Measurements from ENCODE around the gene DPM2.

Gene DPM2

DNA sequence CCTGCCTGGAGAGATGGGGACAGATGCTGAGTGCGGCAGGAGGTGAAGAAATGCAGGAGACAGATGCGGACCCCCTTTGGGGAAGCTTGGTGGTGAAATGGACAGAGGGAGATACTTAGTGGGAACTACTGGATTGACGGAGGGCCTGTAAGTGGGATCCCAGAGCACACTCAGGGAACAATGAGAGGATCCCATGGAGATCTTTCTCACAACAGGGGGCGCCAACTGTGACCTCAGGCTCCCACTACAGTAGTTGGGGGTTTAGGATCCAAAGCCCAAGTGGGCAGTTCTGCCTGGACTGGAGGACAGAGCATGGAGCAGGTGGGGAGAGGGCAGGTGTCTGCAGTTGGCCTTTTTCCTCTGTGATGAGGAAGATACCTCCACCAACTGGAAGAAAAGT lies 3.4 kb downstream of the DPM2 start:
- no peak for DNase-seq

DNA sequence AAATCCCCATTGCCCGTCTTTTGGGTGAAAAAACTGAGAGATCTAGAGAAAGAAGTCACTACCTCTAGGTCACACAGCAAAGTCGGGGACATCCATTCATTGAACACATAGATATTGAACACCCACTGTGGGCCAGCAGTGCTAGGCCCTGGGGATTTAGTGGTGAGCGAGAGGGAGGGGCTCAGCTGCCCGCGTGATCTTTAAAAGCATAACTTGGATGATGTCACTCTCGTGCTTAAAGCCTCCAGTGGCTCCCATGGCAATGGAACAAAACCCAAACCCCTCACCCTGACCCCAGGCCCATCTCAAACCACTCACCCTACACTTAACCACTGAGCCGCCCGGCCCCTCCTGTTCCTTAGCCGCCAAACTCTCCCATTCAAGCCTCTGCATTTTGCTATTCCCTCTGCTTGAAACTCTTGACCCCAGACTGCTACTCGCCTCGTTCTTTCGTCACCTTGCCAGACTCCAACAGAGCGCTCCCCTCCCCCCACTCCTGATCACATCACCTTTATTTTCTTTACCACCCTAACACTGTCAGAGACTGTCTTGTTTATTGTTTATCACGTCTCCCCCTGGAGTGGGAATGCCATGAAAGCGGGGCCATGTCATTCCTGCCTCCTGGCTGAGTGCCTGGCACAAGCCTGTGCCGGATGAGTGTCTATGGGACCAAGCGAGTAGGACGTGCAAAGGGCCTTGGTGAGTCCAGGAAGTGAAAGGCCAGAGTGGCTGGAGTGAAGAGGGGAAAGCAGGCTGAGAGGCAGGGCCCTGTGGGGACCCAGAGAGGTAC lies 6.4 kb downstream of the DPM2 start:
- no peak for DNase-seq

DNA sequence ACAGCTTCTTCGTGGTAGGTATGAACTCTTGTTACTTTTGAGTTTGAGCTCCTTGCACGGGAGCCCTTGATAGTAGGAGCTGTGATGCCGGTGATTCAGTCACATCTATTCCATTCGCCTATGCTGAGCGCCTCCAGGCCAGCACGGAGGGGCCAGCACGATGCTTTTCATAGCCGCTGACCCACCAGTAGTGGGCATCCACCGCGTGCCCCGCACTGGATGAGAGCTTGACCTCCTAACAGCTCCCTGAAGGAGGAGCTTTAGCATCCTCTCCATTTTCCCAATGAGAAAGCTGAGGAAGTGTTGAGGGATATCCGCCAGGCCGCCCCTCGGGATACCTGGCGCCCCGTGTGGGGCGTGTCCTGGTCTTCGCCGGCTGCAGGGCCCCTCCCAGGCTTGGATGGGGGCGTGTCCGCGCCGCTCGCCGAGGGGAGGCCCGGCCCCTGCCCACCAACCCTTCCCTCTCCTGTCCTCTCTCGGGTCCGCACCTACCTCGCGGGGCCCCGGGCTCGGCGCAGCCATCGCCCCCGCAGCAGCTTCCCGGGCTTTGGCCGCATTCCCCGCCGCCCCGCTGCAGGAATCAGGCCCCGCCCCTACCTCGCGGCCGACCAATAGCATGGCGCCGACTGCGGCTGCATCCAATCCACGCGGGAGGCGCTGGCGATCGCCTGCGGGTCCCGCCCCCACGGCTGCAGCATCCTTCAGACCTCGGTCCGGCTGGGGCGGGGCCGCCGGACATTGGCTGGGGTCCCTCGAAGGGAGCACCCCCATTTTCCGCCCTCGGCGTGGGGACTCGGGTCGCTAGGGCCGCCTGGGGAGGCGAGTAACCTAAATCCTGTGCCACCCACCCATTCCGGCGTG lies 7.2 kb downstream of the DPM2 start, which contains the start of gene PIP5KL1:
Gene PIP5KL1 (minus strand): TSS at position 547 of the 861 bp plus-strand sequence. CDS start 25 bp downstream, at position 522.
- peak in 1 of 2 experiments; percentile 10 for DNase-seq

DNA sequence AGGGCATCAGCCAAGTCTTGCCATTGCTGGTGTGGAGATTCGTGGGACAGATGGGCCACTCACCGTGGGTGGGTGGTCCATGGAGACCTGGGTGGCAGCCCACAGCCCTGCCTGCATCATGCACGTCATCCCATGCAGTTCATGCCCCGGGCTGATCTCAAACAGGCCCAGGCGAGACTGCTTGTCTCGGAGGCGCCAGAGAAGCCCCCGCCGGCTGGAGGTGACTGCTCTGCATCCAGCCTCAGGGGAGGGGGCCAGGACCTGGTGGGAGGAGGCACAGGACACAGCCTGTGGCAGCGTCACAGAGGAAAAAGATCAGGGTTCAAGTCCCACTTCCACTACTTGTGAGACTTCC lies 8.1 kb downstream of the DPM2 start:
- no peak for DNase-seq

DNA sequence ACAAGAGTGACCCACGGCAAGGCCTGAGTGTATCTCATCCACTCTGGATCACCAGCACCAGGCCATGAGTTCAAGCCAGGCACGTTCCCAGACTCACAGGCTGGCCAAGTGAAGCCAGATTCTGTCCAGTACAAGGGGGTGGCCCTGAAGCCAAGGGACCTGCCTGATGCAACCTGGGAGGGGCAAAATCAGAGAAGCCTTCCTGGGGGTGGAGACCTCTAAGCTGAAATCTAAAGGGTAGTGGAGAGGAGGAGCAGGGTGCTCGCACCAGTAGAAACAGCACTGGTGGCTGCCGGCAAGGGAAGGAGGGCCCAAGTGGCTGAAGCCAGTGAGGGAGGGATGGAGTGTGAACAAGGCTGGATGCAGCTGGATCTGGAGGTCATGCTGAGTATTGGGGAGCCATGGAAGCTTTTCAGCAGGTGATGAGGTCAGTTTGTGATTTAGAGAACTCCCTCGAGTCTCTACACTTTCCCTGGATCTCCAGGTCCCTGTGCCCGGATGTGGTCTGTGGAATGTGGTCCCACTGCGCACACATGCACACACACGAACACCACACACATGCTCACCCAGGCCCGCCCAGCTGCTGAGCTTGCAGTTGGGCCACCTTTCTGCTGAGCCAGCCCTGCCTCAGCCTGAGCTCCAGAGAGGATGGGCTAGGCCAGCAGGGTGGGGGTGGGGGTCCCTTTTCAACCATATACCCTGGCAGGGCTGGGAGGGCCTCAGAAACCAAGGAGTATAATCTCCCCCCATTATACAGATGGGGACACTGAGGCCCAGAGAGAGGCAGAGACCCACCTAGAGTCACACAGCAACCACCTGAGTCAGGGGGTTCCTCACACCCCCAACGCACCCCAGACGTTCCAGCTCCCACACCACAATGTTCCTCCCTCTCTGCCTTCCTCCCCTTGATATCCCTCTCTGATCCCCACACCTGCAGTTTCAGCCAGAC lies 8.7 kb downstream of the DPM2 start:
- no peak for DNase-seq

DNA sequence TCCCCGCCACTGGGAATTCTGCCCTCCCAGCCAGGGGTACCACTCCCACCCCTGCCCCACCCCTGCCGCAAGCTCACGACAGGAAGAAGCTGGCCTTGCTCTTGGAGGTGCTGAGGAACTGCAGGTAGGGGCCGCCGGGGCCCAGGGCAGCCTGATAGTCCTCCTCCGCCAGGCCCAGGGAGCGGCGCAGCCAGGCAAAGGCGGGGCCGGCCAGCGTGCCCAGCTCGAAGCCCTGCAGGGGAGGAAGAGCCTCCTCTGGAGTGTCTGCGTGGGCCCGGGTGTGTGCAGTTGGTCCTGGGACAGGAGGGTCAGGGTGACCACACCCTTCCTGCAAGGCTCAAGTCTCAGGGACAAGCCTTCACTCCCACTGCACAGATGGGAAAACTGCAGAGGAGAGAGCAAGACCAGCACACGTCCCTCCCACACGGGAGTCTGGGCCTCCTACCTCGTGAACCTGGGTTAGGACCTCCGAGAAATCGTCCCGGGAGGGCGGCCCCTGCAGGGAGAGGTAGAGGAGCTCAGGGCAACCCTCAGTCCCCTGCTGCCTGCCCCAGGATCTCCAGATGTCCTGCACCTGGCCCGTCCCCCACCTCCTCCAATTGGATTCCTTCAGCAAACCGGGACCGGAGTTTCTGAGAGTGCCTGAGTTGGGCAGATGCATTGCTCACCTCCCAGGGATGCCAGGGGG lies 9.5 kb downstream of the DPM2 start:
- no peak for DNase-seq

DNA sequence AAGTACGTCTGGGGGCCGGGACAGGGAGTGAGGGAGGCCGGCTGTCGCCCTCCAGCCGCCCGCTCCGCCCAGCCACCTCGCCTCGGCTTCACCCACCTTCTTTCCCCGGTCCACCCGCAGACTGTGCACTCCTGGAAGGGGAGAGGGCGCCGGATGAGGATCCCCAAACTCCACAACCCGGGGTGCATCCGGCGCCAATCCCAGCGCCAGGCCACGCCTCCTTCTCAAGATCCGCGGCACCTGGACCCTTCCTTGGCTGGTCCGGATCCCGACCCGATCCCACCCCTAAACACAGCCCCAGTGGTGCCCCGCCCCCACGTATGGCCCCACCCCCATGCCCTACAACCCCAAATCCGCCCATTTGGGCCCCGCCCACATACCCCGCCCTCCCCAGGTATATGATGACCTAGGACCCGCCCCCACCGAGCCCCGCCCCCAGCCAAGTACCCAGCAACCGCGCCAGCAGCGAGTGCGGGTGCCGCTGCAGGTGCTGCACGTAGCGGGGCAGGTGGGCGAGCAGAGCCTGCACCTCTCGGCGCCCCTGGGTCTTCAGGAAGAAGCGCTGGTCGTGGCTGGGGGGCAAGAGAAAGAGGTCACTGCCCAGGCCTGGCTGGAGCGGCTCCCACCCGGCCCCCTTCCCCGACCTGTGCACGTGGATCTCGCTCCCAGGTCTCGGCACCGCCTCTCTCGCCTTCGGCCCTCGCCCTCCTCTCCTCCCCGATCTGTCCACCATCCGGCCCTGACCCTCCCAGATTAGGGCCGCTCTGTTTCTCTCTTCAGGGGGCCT lies 10.3 kb downstream of the DPM2 start:
- DNase-seq, result no peak

DNA sequence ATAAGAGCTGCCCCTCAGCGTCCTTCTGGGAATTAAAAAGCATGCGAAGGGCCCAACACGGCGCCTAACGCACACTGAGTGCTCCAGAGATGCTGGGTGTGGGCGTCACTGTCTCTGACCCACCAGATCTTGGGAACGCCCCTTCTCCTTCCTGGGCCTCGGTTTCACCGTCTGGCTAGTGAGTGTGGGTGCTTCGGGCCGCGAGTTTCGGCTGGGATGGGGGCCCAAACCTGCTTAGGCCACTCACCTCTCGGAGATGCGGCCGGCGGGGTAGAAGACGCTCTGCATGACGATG lies 10.8 kb downstream of the DPM2 start:
- DNase-seq, result no peak

DNA sequence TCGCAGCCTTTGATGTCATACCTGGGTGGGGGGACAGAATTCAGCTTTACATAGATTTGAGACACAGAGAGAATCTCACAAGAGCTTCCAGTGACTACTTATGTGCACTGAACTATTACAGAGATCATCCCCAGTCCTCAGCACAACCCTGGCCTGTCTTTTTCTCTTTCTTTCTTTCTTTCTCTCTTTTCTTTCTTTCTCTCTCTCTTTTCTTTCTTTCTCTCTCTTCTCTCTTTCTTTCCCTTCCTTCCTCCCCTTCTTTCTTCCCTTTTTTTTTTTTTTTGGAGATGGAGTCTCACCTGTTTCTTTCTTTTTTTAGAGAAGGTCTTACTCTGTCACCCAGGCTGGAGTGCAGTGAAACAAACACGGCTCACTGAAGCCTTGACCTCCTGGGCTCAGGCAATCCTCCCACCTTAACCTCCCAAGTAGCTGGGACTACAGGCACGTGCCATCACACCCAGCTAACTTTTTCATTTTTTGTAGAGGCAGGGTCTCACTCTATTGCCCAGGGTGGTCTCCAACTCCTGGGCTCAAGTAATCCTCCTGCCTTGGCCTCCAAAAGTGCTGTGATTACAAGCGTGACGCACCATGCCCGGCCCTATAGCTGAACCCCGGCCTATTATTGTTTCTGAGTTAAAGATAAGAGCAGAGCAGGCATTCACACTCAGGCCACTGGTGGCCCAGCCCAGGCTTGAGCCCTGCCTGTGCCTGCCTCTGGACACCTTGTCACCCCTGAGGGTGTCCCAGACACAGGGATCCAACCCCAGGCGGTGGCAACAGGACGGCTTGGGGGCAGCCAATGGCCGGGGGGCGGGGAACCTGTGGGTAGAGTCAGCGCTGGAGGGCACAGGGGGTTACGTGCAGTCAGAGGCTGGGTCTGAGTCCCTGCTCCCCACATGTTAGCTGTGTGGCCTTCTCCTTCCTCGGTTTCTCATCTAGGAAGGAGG lies 11.4 kb downstream of the DPM2 start:
- no peak for DNase-seq

DNA sequence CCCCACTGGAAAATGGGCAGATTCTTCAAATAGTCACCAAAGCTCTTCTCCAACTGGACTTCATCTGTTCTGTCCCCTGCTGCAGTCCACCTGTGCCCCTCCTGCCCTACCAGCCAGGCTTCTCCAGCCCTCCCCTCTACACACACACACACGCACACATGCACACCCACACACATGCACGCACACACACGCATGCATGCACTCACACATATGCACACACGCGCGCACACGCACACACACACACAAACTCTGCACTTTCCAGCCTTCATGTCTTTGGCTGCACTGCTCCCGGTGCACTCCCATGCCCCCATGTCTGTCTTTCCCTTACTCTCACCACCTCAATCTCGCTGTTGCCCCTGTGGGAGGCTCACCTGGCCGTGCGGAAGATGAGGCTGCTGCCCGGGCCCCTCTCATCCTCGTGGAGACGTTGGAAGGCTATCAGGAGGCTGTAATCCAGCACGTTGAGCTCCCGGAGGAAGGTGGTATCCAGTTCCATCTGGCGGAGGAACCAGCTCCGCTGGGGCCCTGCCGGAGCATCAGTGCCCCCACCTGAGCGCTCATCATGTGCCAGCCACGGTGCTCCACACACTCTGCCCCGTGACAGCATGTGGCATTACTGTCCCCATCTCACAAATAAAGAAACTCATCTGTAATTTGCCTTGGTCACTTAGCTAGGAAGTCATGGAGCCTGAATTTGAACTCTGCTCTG lies 12.8 kb downstream of the DPM2 start:
- DNase-seq, result no peak

DNA sequence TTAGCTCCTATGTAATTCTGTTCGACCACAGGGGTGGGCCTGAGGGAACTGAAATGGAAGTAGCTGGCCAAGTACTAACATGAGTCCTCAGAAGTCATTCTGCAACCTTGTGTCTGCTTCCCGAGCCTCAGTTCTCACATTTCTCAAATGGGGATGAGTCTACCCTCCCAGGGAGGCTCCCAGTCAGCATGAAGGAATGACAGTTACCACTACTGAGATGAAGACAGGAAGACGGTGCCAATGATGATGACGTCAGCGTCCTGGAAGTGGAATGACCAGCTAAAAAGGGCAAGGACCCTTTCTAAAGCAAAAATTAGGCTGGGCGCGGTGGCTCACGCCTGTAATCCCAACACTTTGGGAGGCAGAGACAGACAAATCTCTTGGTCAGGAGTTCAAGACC lies 13.9 kb downstream of the DPM2 start:
- no peak for DNase-seq

DNA sequence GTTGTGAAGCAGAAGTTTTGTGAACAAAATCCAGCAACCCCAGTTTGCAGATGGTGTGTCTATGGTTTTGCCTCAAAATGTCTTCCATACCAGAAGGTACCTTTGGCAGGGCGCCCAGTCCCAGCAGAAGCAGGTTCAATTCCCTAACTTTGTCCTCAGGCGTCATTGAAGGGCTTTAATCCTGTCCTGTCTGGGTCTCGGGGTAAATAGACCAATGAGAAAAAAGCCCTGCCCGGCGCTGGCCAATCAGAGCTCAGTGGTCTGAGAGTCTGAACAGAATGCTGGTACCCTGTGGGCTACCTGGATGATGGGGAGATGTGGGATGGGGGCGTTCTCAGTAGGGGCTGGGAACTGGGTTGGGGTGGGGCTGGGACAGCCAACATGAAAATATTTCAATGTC lies 14.6 kb downstream of the DPM2 start:
- DNase-seq, result no peak

DNA sequence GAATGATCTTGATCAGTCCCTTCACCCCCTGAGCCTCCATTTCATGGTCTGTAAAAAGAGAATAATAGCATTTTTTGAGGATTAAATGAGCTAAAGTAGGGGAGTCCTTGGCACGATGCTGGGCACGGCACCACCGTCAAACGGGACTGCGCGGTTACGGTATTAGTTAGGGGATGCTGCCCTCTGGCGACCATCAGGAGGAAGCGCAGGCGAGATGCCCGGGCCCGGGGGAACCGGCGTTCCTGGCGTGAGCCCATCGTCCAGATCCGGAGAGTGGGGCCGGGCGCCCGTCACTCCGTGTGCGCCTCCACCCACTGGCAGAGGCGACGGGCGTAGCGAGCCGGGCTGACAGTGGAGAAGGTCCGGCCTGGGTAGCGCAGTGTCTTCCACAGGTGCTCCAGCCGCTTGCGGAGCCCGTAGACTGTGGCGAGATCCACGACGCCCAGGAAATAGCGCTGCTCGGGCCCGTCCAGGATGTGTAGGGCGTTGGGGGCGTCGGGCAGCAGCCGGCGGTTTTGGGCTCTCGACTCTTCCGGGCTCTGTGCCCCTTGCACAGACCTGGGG lies 16.0 kb downstream of the DPM2 start:
- DNase-seq, result peak; percentile 48 to 49

DNA sequence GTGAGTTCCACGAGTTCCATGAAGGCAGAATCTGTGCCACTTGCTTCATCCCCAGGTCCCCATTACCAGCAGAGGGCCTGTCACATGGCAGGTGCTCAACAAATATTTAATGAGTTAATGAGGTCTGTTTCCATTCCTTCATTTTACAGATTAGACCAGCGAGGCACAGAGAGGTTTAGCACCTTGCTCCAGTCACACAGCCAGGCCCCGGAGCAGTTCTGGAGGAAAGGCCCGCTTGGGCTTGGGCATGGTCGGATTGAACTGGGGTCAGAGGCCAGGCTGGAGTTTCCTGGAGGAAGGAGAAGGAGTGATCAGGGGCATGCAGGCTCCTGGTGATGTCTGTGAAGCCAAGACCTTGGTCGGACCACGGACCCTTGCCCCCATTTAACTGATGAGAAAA lies 16.9 kb downstream of the DPM2 start:
- no peak for DNase-seq

DNA sequence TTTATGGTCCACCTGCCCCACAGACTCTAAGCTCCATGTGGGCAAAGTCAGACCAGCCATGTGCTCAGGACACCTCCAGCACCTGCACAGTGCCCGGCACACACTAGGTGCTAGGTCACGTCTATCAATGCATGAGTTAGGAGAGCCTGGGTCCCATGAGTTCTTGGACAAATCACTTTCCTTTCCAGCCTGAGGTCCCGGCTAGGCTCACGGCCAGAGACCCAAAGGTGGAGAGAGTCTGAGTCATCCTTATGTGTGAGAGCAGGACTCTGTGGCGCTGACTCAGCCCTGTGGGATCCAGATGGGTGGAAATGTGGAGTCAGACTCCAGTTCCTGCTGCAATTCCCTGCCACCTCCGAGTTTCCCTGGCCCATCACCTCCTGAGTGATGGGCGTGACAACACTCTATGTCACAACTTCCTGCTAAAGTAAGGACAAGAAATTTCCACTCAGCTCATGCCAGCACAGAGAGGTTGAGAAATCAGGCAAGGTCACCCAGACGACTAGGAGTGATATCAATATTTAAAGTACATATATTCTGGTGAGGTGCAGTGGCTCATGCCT lies 18.3 kb downstream of the DPM2 start:
- peak in 1 of 2 experiments; percentile 21 for DNase-seq

DNA sequence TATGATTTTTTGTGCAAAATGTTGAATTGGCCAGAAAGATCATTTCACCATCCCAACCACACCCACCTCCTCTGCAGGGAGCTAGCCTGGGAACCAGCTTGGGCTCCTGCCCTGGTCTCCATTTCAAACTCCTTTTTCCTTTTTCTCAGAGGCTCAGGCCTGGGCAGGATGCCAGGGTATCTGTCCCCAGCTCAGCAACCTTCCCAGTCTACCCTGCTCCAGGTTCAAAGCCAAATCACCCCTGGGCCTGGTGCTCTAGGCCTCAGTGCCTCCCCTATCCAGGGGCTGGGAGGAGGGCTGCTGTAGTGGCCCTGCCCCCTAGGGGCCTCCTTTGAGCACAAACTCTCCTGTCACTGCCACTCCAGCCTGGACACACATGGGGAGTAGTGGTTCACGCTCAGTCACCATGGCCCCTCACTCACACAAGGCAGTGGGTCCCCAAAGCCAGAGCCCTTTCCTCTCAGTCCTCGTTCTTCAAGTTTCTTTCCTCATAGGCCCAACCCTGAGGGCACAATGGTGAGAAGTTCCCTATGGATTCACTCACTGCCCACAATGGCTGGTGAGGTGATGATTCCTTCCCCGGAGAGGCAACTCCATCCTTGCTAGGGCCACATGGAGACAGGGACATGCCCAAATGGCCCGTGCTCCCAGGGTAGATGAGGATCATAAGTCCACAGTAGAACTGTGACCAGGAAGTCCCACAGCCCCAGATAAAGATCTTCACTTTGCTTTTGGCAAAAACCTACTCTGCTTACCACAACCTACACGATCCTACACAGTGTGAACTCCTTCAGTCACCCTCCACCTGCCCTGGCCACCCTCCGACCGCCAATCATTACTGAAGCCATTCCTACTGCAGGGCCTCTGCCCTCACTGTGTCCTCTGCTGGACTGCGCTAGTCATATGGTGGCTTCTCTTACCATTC lies 19.2 kb downstream of the DPM2 start:
- DNase-seq, result peak in 1 of 2 experiments; percentile 17

DNA sequence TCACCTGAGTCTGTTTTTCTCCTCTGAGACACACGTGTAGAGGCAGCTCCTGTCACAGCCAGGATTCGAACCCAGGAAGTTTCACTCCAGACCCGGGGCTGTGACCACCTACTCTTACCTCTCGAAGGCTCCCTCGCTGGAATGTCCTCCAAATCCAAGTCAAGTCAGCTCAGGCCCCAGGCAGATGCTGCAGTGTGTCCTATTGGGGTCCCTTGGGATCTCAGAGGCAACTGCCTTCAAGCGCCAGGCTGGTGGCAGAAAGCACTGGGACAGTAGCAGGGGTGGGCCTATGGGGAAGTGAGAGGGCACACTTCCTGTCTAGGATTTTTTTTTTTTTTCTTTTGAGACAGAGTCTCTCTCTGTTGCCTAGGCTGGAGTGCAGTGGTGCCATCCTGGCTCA lies 20.1 kb downstream of the DPM2 start:
- DNase-seq, result no peak
